Nephron progenitor cell (in vitro differentiated cells): Measurements from ENCODE around the gene PIP4K2C.

Source experiments
- DNase-seq: peaks from one replicate; pipeline ENCODE4 v3.0.0; 2021
- H3K27ac Mint-ChIP-seq: 2 replicates; pipeline ENCODE4 v1.8.0; 2021; ENCODE audit warnings: mild to moderate bottlenecking, moderate library complexity, mixed read lengths
- H3K27me3 Mint-ChIP-seq: 2 replicates; pipeline ENCODE4 v1.8.0; 2021; ENCODE audit warnings: mild to moderate bottlenecking, low read depth, mixed read lengths; ENCODE audit not compliant: poor library complexity
- H3K36me3 Mint-ChIP-seq: 2 replicates; pipeline ENCODE4 v1.8.0; 2021; ENCODE audit warnings: low read depth, mixed read lengths
- H3K4me1 Mint-ChIP-seq: 2 replicates; pipeline ENCODE4 v1.8.0; 2021; ENCODE audit warnings: mixed read lengths
- H3K4me3 Mint-ChIP-seq: 2 replicates; pipeline ENCODE4 v1.8.0; 2021; ENCODE audit warnings: mild to moderate bottlenecking, moderate library complexity, mixed read lengths
- H3K9me3 Mint-ChIP-seq: 2 replicates; pipeline ENCODE4 v1.8.0; 2021; ENCODE audit warnings: mild to moderate bottlenecking, moderate library complexity, mixed read lengths
- CTCF ChIP-seq: fragments of 200-600 bp; sonication (generic); IDR thresholded peaks from 2 replicates; pipeline ENCODE4 v1.5.0; 2021; ENCODE audit warnings: antibody characterized with exemption

PIP4K2C gene

GRCh38 chr12:57547288-57548012 is 43.5 kb upstream of the PIP4K2C start:
- Mint-ChIP-seq H3K4me1 (peaks cover 45% of the 10 kb centered on the region), H3K36me3 (no peaks in the 10 kb centered on the region), H3K27me3 (peaks cover 54% of the 10 kb centered on the region), H3K4me3 (peak overlapping the region; percentile 98), H3K9me3 (no peaks in the 10 kb centered on the region), H3K27ac (no peak overlapping the region)
- TF ChIP-seq CTCF, result no peak
- no peak for DNase-seq

GRCh38 chr12:57548013-57548315 is 43.0 kb upstream of the PIP4K2C start:
- Mint-ChIP-seq H3K9me3 (no peaks in the 10 kb centered on the region), H3K4me1 (peaks cover 50% of the 10 kb centered on the region), H3K36me3 (no peaks in the 10 kb centered on the region), H3K27me3 (peaks cover 56% of the 10 kb centered on the region), H3K27ac (no peak overlapping the region), H3K4me3 (no peak overlapping the region)
- no peak for TF ChIP-seq CTCF
- no peak for DNase-seq

- peak overlapping the region; percentile 48 for H3K4me3 Mint-ChIP-seq
- no peak for DNase-seq
- no peak overlapping the region for H3K27ac Mint-ChIP-seq
- H3K36me3 Mint-ChIP-seq, result no peaks in the 10 kb centered on the region
- no peak for TF ChIP-seq CTCF
- H3K9me3 Mint-ChIP-seq, result no peaks in the 10 kb centered on the region
- H3K27me3 Mint-ChIP-seq, result peaks cover 56% of the 10 kb centered on the region
- H3K4me1 Mint-ChIP-seq, result peaks cover 55% of the 10 kb centered on the region
Measured at GRCh38 chr12:57548488-57548887, 42.5 kb upstream of the PIP4K2C start.

GRCh38 chr12:57549203-57549908 is 41.6 kb upstream of the PIP4K2C start:
- DNase-seq, result no peak
- H3K36me3 Mint-ChIP-seq, result no peaks in the 10 kb centered on the region
- peaks cover 56% of the 10 kb centered on the region for H3K27me3 Mint-ChIP-seq
- H3K9me3 Mint-ChIP-seq, result no peaks in the 10 kb centered on the region
- H3K27ac Mint-ChIP-seq, result no peak overlapping the region
- peak overlapping the region; percentile 67 for H3K4me3 Mint-ChIP-seq
- peaks cover 64% of the 10 kb centered on the region for H3K4me1 Mint-ChIP-seq
- TF ChIP-seq CTCF, result no peak

GRCh38 chr12:57549909-57550640 is 40.9 kb upstream of the PIP4K2C start, which contains the start of gene KIF5A:
TSS of gene KIF5A (plus strand) at chr12:57550044. CDS start at chr12:57550272, 228 bp downstream.
- Mint-ChIP-seq H3K4me1 (peaks cover 62% of the 10 kb centered on the region), H3K4me3 (peak within 1 kb of the TSS; percentile 75), H3K9me3 (no peaks in the 10 kb centered on the region), H3K27me3 (peaks cover 56% of the 10 kb centered on the region), H3K36me3 (no peaks in the 10 kb centered on the region), H3K27ac (no peak within 1 kb of the TSS)
- TF ChIP-seq CTCF, result no peak
- peak; percentile 79 for DNase-seq
